Spleen (tissue), 11 donors: Measurements from ENCODE around the gene ABLIM3. TPM values are rescaled to one million over a fixed set of nuclear protein-coding genes. Genes with fewer than 3 reads are reported as not detected.

Source experiments
- DNase-seq: peaks from one replicate; pipeline ENCODE4 v3.0.0-alpha.2; 2020
- H3K27ac ChIP-seq, 8 donors: fragments of 200-600 bp; sonication (generic) in 7 of 8; 1 replicate in 4 of 8; 2 replicates in 4 of 8; pipeline versions ENCODE4 v1.5.0 to v1.8.0; 2016 to 2021; ENCODE audit warnings: inconsistent platforms in 4 of 8, mild to moderate bottlenecking in 4 of 8, moderate library complexity in 1 of 8
- H3K27me3 ChIP-seq, 7 donors: fragments of 200-600 bp; sonication (generic) in 6 of 7; replicated peaks in 1 of 7; 1 replicate in 4 of 7; 2 replicates in 3 of 7; pipeline versions ENCODE4 v1.5.0 to v1.8.0; 2016 to 2021; ENCODE audit warnings: inconsistent platforms in 3 of 7, mild to moderate bottlenecking in 1 of 7
- H3K36me3 ChIP-seq, 6 donors: fragments of 200-600 bp; sonication (generic) in 5 of 6; 1 replicate in 4 of 6; 2 replicates in 2 of 6; pipeline versions ENCODE4 v1.5.0 to v1.8.0; 2016 to 2021; ENCODE audit warnings: inconsistent platforms in 2 of 6
- H3K4me1 ChIP-seq, 6 donors: fragments of 200-600 bp; sonication (generic) in 5 of 6; 1 replicate in 3 of 6; 2 replicates in 3 of 6; pipeline versions ENCODE4 v1.5.0 to v1.8.0; 2016 to 2021; ENCODE audit warnings: inconsistent platforms in 3 of 6
- H3K4me3 ChIP-seq, 8 donors: fragments of 200-600 bp; sonication (generic) in 7 of 8; 1 replicate in 4 of 8; 2 replicates in 4 of 8; pipeline versions ENCODE4 v1.5.0 to v1.8.0; 2016 to 2021; ENCODE audit warnings: inconsistent platforms in 4 of 8, mild to moderate bottlenecking in 4 of 8, moderate library complexity in 2 of 8
- H3K9me3 ChIP-seq, 8 donors: fragments of 200-600 bp; sonication (generic) in 7 of 8; 1 replicate in 4 of 8; 2 replicates in 4 of 8; pipeline versions ENCODE4 v1.5.0 to v1.8.0; 2016 to 2021; ENCODE audit warnings: inconsistent platforms in 4 of 8
- CTCF ChIP-seq, 11 experiments: fragments of 200-600 bp in 7 of 11; fragments of 450-650 bp in 4 of 11; sonication (generic) in 4 of 11; IDR thresholded peaks in 8 of 11; conservative IDR thresholded peaks in 3 of 11; 1 replicate in 7 of 11; 2 replicates in 4 of 11; pipeline versions ENCODE4 v1.4.0 to v1.8.0; 2016 to 2021; ENCODE audit warnings: antibody characterized with exemption in 11 of 11, inconsistent platforms in 4 of 11, mild to moderate bottlenecking in 1 of 11
- POLR2A ChIP-seq, 3 donors: fragments of 450-650 bp; IDR thresholded peaks; one replicate each; pipeline ENCODE4 v1.5.1; 2017; ENCODE audit warnings: antibody characterized with exemption in 3 of 3, mild to moderate bottlenecking in 1 of 3
- POLR2AphosphoS5 ChIP-seq, 3 donors: sonication (generic); formaldehyde crosslinking; IDR thresholded peaks; one replicate each; pipeline ENCODE4 v1.5.1; 2017; ENCODE audit warnings: antibody characterized with exemption in 3 of 3
- WGBS, 5 donors: extraction: QIAGEN DNeasy Blood & Tissue Kit in 3 of 5; methylation state at CpG; one replicate each; pipeline versions ENCODE4 v1.1.5 to v1.1.7; 2013 to 2018; 5-methylcytosine and 5-hydroxymethylcytosine counted together
- intact Hi-C: fragments of 100-400 bp; cut with DNase I; formaldehyde crosslinking; loops from one replicate; pipeline ENCODE4 v1.15.0; 2023; ENCODE audit warnings: low total_unique reads
- polyA plus RNA-seq, 3 donors: library from polyadenylated mRNA; stranded (reverse); fragments of 200-250 nt; gene quantifications; one replicate each; pipeline ENCODE4 v1.2.1, GENCODE V29; 2013
- total RNA-seq, 7 donors: library from RNA; depleted of rRNA in 3 of 7; stranded (reverse); fragments of >200 nt in 3 of 7; fragmentation: NEBNext Ultra II Directional in 4 of 7; extraction: Animal tissue kit (Norgen Biotek cat#: 25700) in 4 of 7; gene quantifications; one replicate each; pipeline versions ENCODE4 v1.1.0 to v1.2.1, GENCODE V29; 2016 to 2021
- donor health status: healthy with polysubstance abuse.
- donor health status: DM: no; HTN: no; CAD: no; lungs with moderate emphysema.
- donor health status: DM: no; HTN: no; CAD: no.
- donor health status: Bipolar disorder and iron deficiency.
- donor health status: healthy.
- donor health status: DM: no; HTN: no; CAD: no.
- donor health status: DM: yes; HTN: yes; CAD: no.

The ABLIM3 gene
- total and polyA plus RNA-seq, 10 donors: 3.3 to 32.9 (median 13.6) TPM

- Histone ChIP-seq H3K27me3 (no peaks in the 10 kb centered on the region), H3K36me3 (peaks cover 0 to 13% (median 0%) of the 10 kb centered on the region in 6 donors), H3K4me3 (no peak overlapping the region), H3K4me1 (peaks cover 0 to 17% (median 4%) of the 10 kb centered on the region in 6 donors), H3K9me3 (no peaks in the 10 kb centered on the region), H3K27ac (no peak overlapping the region)
- no peak for DNase-seq
- 79 to 94% (median 85%) methylated on average over 1 of the region's 1 CpG for WGBS, 5 donors
- intact Hi-C loops: no loop called here
- TF ChIP-seq POLR2A (IDR thresholded peaks at IDR 0.05) (no peak), POLR2AphosphoS5 (IDR thresholded peaks at IDR 0.05) (no peak), CTCF (IDR thresholded peaks at IDR 0.05 in 8 of 11, conservative IDR thresholded peaks at IDR 0.05 in 3 of 11) (no peak)
Measured at GRCh38 chr5:149219584-149219983, 78.3 kb downstream of the ABLIM3 start.

GRCh38 chr5:149220750-149221149 lies 79.5 kb downstream of the ABLIM3 start:
- TF ChIP-seq POLR2A (IDR thresholded peaks at IDR 0.05) (no peak), POLR2AphosphoS5 (IDR thresholded peaks at IDR 0.05) (no peak), CTCF (IDR thresholded peaks at IDR 0.05 in 8 of 11, conservative IDR thresholded peaks at IDR 0.05 in 3 of 11) (no peak)
- no peak for DNase-seq
- Histone ChIP-seq H3K4me3 (no peak overlapping the region), H3K27ac (no peak overlapping the region), H3K36me3 (peaks cover 0 to 13% (median 0%) of the 10 kb centered on the region in 6 donors), H3K4me1 (peaks cover 0 to 17% (median 4%) of the 10 kb centered on the region in 6 donors), H3K9me3 (no peaks in the 10 kb centered on the region), H3K27me3 (no peaks in the 10 kb centered on the region)
- intact Hi-C loops: loop anchor here (10.0 kb wide), 1 partner anchor 76 kb away; the partner anchor contains the start of gene ABLIM3
- WGBS, 5 donors: 79 to 100% (median 84%) methylated on average over 2 of the region's 2 CpGs

- Histone ChIP-seq H3K36me3 (peaks cover 0 to 13% (median 0%) of the 10 kb centered on the region in 6 donors), H3K4me3 (no peak overlapping the region), H3K4me1 (peaks cover 0 to 17% (median 4%) of the 10 kb centered on the region in 6 donors), H3K27me3 (no peaks in the 10 kb centered on the region), H3K27ac (no peak overlapping the region), H3K9me3 (no peaks in the 10 kb centered on the region)
- TF ChIP-seq POLR2A (IDR thresholded peaks at IDR 0.05) (no peak), CTCF (IDR thresholded peaks at IDR 0.05 in 8 of 11, conservative IDR thresholded peaks at IDR 0.05 in 3 of 11) (no peak), POLR2AphosphoS5 (IDR thresholded peaks at IDR 0.05) (no peak)
- intact Hi-C loops: loop anchor here (10.0 kb wide), 1 partner anchor 77 kb away; the partner anchor contains the start of gene ABLIM3
- 48 to 67% (median 63%) methylated on average over 1 of the region's 1 CpG for WGBS, 5 donors
- DNase-seq: no peak
Measured at GRCh38 chr5:149221326-149221725, 80.0 kb downstream of the ABLIM3 start.

GRCh38 chr5:149221731-149222342 lies 80.5 kb downstream of the ABLIM3 start:
- 75 to 79% (median 77%) methylated on average over 4 of the region's 4 CpGs for WGBS, 5 donors
- H3K27ac ChIP-seq: peak overlapping the region in 1 of 8 donors; percentile 62
- no peak for TF ChIP-seq CTCF (IDR thresholded peaks at IDR 0.05 in 8 of 11, conservative IDR thresholded peaks at IDR 0.05 in 3 of 11)
- no peak for TF ChIP-seq POLR2AphosphoS5 (IDR thresholded peaks at IDR 0.05)
- TF ChIP-seq POLR2A (IDR thresholded peaks at IDR 0.05): no peak

More at GRCh38 chr5:149221731-149222342, 80.5 kb downstream of the ABLIM3 start:
- Histone ChIP-seq H3K27me3 (no peaks in the 10 kb centered on the region), H3K4me3 (no peak overlapping the region), H3K9me3 (no peaks in the 10 kb centered on the region), H3K4me1 (peaks cover 0 to 20% (median 4%) of the 10 kb centered on the region in 6 donors), H3K36me3 (peaks cover 0 to 13% (median 0%) of the 10 kb centered on the region in 6 donors)
- intact Hi-C loops: loop anchor here (10.0 kb wide), 1 partner anchor 77 kb away; the partner anchor contains the start of gene ABLIM3
- no peak for DNase-seq
